HG03196 (cell line): ENCODE measurements around the gene MON1A.
"Not testable (repeated sequence)": the region's sequence is repeated elsewhere in the genome, so short reads cannot be mapped to it uniquely, and the experiment has no call there.

Source experiments
- ATAC-seq: cut with Tn5 transposase; IDR thresholded peaks from one replicate; pipeline ENCODE4 v1.9.1; 2021; ENCODE audit not compliant: unreplicated experiment

The MON1A gene

GRCh38 chr3:49929291-49930167, at the start of gene MON1A:
MON1A (minus strand) TSS chr3:49929811; CDS start chr3:49913346, 16,465 bp downstream.
- ATAC-seq, result peak; percentile 82

GRCh38 chr3:49976942-49977341, 47.3 kb upstream of the MON1A start:
- ATAC-seq, result no peak

GRCh38 chr3:49972656-49973055, 43.0 kb upstream of the MON1A start:
- ATAC-seq, result no peak

- ATAC-seq, result no peak
Observed at GRCh38 chr3:49968346-49968745, 38.7 kb upstream of the MON1A start.

GRCh38 chr3:49967291-49967690, 37.7 kb upstream of the MON1A start:
- ATAC-seq, result no peak

- no peak for ATAC-seq
Observed at GRCh38 chr3:49966233-49966942, 36.8 kb upstream of the MON1A start.

GRCh38 chr3:49955636-49956035, 26.0 kb upstream of the MON1A start:
- ATAC-seq, result no peak

- ATAC-seq, result no peak
Observed at GRCh38 chr3:49952924-49953323, 23.3 kb upstream of the MON1A start.

GRCh38 chr3:49942651-49943050, 13.0 kb upstream of the MON1A start:
- no peak for ATAC-seq

GRCh38 chr3:49940667-49941249, 11.1 kb upstream of the MON1A start:
- peak; percentile 14 for ATAC-seq

GRCh38 chr3:49939858-49940666, 10.5 kb upstream of the MON1A start, which contains the start of gene RBM6:
RBM6 (plus strand) TSS chr3:49940150; CDS start chr3:49962642, 22,492 bp downstream.
- peak; percentile 93 for ATAC-seq

GRCh38 chr3:49937090-49937489, 7.5 kb upstream of the MON1A start:
- no peak for ATAC-seq

GRCh38 chr3:49932281-49932680, 2.7 kb upstream of the MON1A start:
- ATAC-seq, result not testable (repeated sequence)

- no peak for ATAC-seq
Observed at GRCh38 chr3:49930922-49931321, 1.3 kb upstream of the MON1A start.

GRCh38 chr3:49930168-49930690, 618 bp upstream of the MON1A start:
- no peak for ATAC-seq

- no peak for ATAC-seq
Observed at GRCh38 chr3:49928481-49929017, 1.1 kb downstream of the MON1A start.

GRCh38 chr3:49927798-49928197, 1.8 kb downstream of the MON1A start:
- no peak for ATAC-seq

- no peak for ATAC-seq
Observed at GRCh38 chr3:49926117-49926728, 3.4 kb downstream of the MON1A start.

- no peak for ATAC-seq
Observed at GRCh38 chr3:49925485-49925884, 4.1 kb downstream of the MON1A start.

- no peak for ATAC-seq
Observed at GRCh38 chr3:49924683-49925082, 4.9 kb downstream of the MON1A start.
